NCI-H524 (cell line): ENCODE data around the gene SNORC.
A peak's percentile ranks its signal among the peaks of the same experiment; 100 is the strongest.

Experiments
- DNase-seq, 2 experiments: peaks; one replicate each; lab custom pipeline; 2025; lab: John Stamatoyannopoulos, UW

SNORC gene

DNA sequence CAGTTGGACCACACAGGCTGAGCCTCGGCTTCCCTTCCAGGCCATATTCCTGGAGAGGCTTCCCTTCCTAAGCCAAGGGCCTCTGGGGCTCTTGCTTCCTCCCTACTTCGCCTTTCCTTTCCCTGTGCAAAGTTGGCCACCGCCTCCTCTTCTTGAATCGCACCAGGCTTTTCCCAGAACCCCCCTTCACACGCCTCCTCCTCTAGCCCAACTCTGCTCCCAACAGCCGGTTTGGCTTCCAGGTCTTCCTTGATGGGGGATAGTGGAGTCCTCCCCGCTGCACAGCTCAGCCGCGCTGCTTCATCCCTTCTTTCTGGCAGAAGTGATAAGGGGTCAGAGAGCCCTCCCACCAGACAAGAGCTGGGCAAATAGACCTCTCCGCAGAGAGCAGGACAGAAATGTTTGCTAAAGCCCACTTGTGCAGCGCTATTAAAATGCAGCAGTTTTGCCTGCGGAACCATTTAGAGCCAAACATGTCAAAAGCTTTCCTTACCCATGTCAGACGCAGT, 56.4 kb downstream of the SNORC start:
- DNase-seq, result no peak

DNA sequence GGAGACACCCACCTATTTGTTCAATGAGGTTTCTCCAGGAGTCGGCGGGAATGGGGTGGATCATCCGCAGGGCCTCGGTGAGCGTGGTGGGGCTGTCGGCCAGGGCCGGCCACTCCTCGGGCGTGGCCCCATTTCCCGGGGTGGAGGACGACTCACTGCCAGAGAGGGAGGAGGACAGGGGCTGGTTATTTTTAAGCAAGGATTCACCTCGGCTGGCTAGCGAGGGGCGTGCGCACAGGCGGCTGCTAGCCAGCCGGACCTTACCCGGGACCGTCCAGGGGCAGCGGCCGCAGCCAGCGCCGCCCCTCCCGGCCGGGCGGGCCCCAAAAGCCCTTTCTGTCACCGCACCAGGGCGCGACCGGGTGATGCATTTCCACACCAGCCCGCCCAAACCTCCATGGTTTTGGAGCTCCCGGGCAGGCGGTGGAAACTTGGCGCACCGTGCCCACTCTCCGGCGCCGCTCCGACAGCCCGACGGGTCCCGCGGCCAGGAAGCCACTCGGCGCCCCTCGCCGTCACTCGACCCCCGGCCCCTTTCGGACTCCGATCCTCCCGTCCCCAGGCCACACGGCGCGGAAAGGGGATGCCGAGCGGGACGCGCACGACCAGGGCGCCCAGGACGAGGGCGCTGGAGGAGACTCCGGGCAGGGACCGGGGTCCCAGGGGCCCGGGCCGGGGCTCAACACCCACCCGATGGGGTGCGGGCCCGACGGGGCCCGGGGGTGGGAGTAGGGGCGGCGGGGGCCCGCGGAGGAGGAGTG, 57.1 kb downstream of the SNORC start:
- no peak for DNase-seq

DNA sequence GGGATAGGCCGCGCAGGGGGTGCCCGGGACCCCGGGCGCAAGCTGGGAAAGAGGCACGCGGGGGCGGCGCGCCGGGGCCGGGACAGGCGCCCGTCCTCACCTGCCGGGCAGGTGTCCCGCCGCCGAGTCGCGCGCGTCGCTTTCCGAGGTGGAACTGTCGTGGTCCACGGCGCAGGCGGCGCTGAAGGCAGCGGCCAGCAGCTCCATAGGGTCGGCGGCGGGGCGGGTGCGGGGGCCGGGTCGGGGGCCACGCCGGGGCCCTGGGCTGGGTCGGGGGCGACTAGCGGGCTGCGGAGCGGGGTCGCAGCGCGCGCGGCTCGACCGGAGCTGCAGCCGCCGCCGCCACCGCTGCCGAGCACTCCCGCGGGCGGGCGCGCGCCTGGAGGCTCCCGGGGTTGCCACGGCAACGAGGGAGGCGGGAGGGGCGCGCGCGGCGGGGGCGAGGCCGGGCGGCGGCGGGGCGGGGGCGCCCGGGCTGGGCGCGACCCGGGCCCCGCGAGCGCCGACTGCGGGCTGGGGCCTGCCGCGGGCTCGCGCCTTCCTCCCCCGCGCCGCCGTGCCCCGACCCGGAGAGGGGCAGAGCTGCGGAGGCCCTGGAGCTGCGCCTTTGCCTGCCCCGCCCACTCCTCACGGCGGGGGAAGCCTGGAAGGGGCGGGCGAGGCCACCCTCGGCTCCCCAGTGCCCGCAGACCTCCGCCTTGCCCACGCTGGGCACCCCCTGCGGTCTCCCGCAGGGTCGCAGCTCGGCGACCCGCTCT, 57.9 kb downstream of the SNORC start:
- DNase-seq, result peak in 1 of 2 experiments; percentile 35
